HCT116 (cell line): ENCODE measurements around the gene GLRA2. TPM values are rescaled to one million over a fixed set of nuclear protein-coding genes. Genes with fewer than 3 reads are reported as not detected.

Experiments
- ATAC-seq: fragments of 200-7000 bp; cut with Tn5 transposase; 2 replicates; pipeline ENCODE4 v1.9.1; 2020; ENCODE audit warnings: mild to moderate bottlenecking, moderate library complexity
- BruUV-seq: library from RNA; stranded (reverse); fragments of 400-500 nt; replicated peaks from 2 replicates; lab custom pipeline; 2021; lab: Mats Ljungman, UMichigan
- CTCF ChIA-PET: fragments of 300-600 bp; sonication (Branson Sonifier 250); formaldehyde crosslinking; loops from one replicate; lab custom pipeline; 2021; ENCODE audit warnings: antibody characterized with exemption; lab: Charles Lee
- POLR2A ChIA-PET: fragments of 300-600, 350-600 bp; sonication (Branson Sonifier 250); formaldehyde crosslinking; loops from one replicate; lab custom pipeline; 2021; ENCODE audit warnings: antibody characterized with exemption; lab: Charles Lee
- RAD21 ChIA-PET, 2 experiments: fragments of 300-600 bp; sonication (Branson Sonifier 250); formaldehyde crosslinking; loops; one replicate each; lab custom pipeline; 2023; ENCODE audit warnings: low total read pairs in 2 of 2; ENCODE audit not compliant: uncharacterized antibody in 2 of 2, unreplicated experiment in 2 of 2, low non-redundant PET in 1 of 2; lab: Charles Lee
- DNase-seq: peaks from one replicate; pipeline ENCODE4 v3.0.0-alpha.2; 2010; ENCODE audit warnings: low read depth, low spot score
- H2AFZ ChIP-seq: fragments of 200-600 bp; shearing (Covaris generic), sonication (generic); 2 replicates; pipeline ENCODE4 v1.6.1; 2017; ENCODE audit warnings: low read depth, mixed run types, mixed read lengths, antibody characterized with exemption, low read length; ENCODE audit not compliant: poor library complexity, severe bottlenecking
- H3K27ac ChIP-seq: 2 replicates; pipeline ENCODE4 v1.5.1; 2012; ENCODE audit warnings: low read depth, low read length
- H3K27me3 ChIP-seq: fragments of 200-600 bp; sonication (generic); 2 replicates; pipeline ENCODE4 v1.6.1; 2016; ENCODE audit warnings: mixed run types, low read length, mixed read lengths; ENCODE audit not compliant: insufficient read depth
- H3K36me3 ChIP-seq, 2 experiments: fragments of 200-500 bp in 1 of 2; fragments of 200-600 bp in 1 of 2; sonication (Bioruptor generic) in 1 of 2; sonication (generic) in 1 of 2; 2 replicates each; pipeline versions ENCODE4 v1.5.1 to v1.6.1; 2014 to 2016; ENCODE audit warnings: low read length in 2 of 2, inconsistent platforms in 1 of 2, mixed read lengths in 1 of 2, mixed run types in 1 of 2; ENCODE audit not compliant: insufficient read depth in 2 of 2, control insufficient read depth in 1 of 2
- H3K4me1 ChIP-seq, 2 experiments: fragments of 200-600 bp in 1 of 2; sonication (generic) in 1 of 2; 2 replicates each; pipeline versions ENCODE4 v1.5.1 to v1.6.1; 2012 to 2017; ENCODE audit warnings: low read length in 2 of 2, inconsistent platforms in 1 of 2, mild to moderate bottlenecking in 1 of 2, mixed read lengths in 1 of 2, mixed run types in 1 of 2, moderate library complexity in 1 of 2; ENCODE audit not compliant: insufficient read depth in 2 of 2, control insufficient read depth in 1 of 2
- H3K4me2 ChIP-seq: fragments of 200-600 bp; sonication (generic); 2 replicates; pipeline ENCODE4 v1.6.1; 2017; ENCODE audit warnings: mixed run types, low read length, mixed read lengths
- H3K4me3 ChIP-seq, 2 experiments: fragments of 200-600 bp in 1 of 2; sonication (generic) in 1 of 2; replicated peaks in 1 of 2; 2 replicates each; pipeline ENCODE4 v1.5.1; 2011 to 2016; ENCODE audit warnings: low read length in 2 of 2, control low read depth in 1 of 2, low read depth in 1 of 2, mild to moderate bottlenecking in 1 of 2, mixed read lengths in 1 of 2, mixed run types in 1 of 2
- H3K79me2 ChIP-seq: fragments of 200-600 bp; sonication (generic); 2 replicates; pipeline ENCODE4 v1.6.1; 2017; ENCODE audit warnings: mild to moderate bottlenecking, mixed run types, low read length, moderate library complexity, mixed read lengths; ENCODE audit not compliant: insufficient read depth
- H3K9ac ChIP-seq: fragments of 200-600 bp; sonication (generic); 2 replicates; pipeline ENCODE4 v1.6.1; 2016; ENCODE audit warnings: low read length, mixed read lengths
- H3K9me2 ChIP-seq: fragments of 200-600 bp; sonication (generic), shearing (Covaris generic); 2 replicates; pipeline ENCODE4 v1.6.1; 2017; ENCODE audit warnings: mixed run types, mild to moderate bottlenecking, moderate library complexity; ENCODE audit not compliant: insufficient read depth
- H3K9me3 ChIP-seq, 2 experiments: fragments of 200-500 bp in 1 of 2; fragments of 200-600 bp in 1 of 2; sonication (Bioruptor generic) in 1 of 2; sonication (generic) in 1 of 2; 2 replicates each; pipeline ENCODE4 v1.6.1; 2014 to 2017; ENCODE audit warnings: low read length in 2 of 2, mixed read lengths in 2 of 2, inconsistent platforms in 1 of 2, low read depth in 1 of 2, mild to moderate bottlenecking in 1 of 2, mixed run types in 1 of 2, moderate library complexity in 1 of 2; ENCODE audit not compliant: control insufficient read depth in 1 of 2, insufficient read depth in 1 of 2
- H4K20me1 ChIP-seq: fragments of 200-600 bp; sonication (generic), shearing (Covaris generic); 2 replicates; pipeline ENCODE4 v1.6.1; 2017; ENCODE audit warnings: mixed run types, mild to moderate bottlenecking, moderate library complexity; ENCODE audit not compliant: insufficient read depth
- ATF3 ChIP-seq: IDR thresholded peaks from 2 replicates; pipeline ENCODE4 v1.6.1; 2012
- CEBPB ChIP-seq: IDR thresholded peaks from 2 replicates; pipeline ENCODE4 v1.6.1; 2012; ENCODE audit warnings: low read depth
- CTCF ChIP-seq, 3 experiments: fragments of 200-600 bp in 1 of 3; sonication (generic) in 1 of 3; IDR thresholded peaks in 2 of 3; conservative IDR thresholded peaks in 1 of 3; 2 replicates each; pipeline ENCODE4 v1.5.1; 2012 to 2017; ENCODE audit warnings: low read depth in 2 of 3, low read length in 2 of 3, antibody characterized with exemption in 1 of 3, borderline replicate concordance in 1 of 3, control low read depth in 1 of 3, mild to moderate bottlenecking in 1 of 3, mixed read lengths in 1 of 3, mixed run types in 1 of 3, moderate library complexity in 1 of 3; ENCODE audit not compliant: insufficient read depth in 1 of 3
- EGR1 ChIP-seq: IDR thresholded peaks from 2 replicates; pipeline ENCODE4 v1.6.1; 2012; ENCODE audit warnings: low read depth
- ELF1 ChIP-seq: IDR thresholded peaks from 2 replicates; pipeline ENCODE4 v1.6.1; 2012; ENCODE audit warnings: low read depth, borderline replicate concordance
- EZH2 ChIP-seq: fragments of 200-600 bp; sonication (generic); IDR thresholded peaks from 2 replicates; pipeline ENCODE4 v1.6.1; 2017; ENCODE audit warnings: antibody characterized with exemption, mixed run types
- EZH2phosphoT487 ChIP-seq: fragments of 200-600 bp; IDR thresholded peaks from 2 replicates; pipeline ENCODE4 v1.6.1; 2018; ENCODE audit warnings: antibody characterized with exemption, borderline replicate concordance
- FOSL1 ChIP-seq: IDR thresholded peaks from 2 replicates; pipeline ENCODE4 v1.6.1; 2012; ENCODE audit warnings: low read depth
- JUND ChIP-seq: IDR thresholded peaks from 2 replicates; pipeline ENCODE4 v1.6.1; 2012
- MAX ChIP-seq: IDR thresholded peaks from 2 replicates; pipeline ENCODE4 v1.6.1; 2012
- POLR2A ChIP-seq: IDR thresholded peaks from 2 replicates; pipeline ENCODE4 v1.7.0; 2011; ENCODE audit warnings: borderline replicate concordance; ENCODE audit not compliant: insufficient read depth, insufficient read length; ENCODE audit errors: extremely low read depth
- RAD21 ChIP-seq: IDR thresholded peaks from 2 replicates; pipeline ENCODE4 v1.6.1; 2012; ENCODE audit warnings: low read depth, mild to moderate bottlenecking
- REST ChIP-seq: IDR thresholded peaks from 2 replicates; pipeline ENCODE4 v1.6.1; 2012; ENCODE audit warnings: low read depth
- SIN3A ChIP-seq: IDR thresholded peaks from 2 replicates; pipeline ENCODE4 v1.6.1; 2012; ENCODE audit warnings: low read depth
- SP1 ChIP-seq: IDR thresholded peaks from 2 replicates; pipeline ENCODE4 v1.6.1; 2012; ENCODE audit warnings: low read depth
- SRF ChIP-seq: IDR thresholded peaks from 2 replicates; pipeline ENCODE4 v1.6.1; 2012; ENCODE audit warnings: low read depth
- ZBTB33 ChIP-seq: IDR thresholded peaks from 2 replicates; pipeline ENCODE4 v1.6.1; 2011; ENCODE audit warnings: mild to moderate bottlenecking, low read length, moderate library complexity; ENCODE audit not compliant: insufficient replicate concordance; ENCODE audit errors: extremely low read depth
- ZFX ChIP-seq: fragments of 450-650 bp; IDR thresholded peaks from 2 replicates; pipeline ENCODE4 v1.6.1; 2017
- ZNF274 ChIP-seq: fragments of 200-500 bp; sonication (Bioruptor generic); IDR thresholded peaks from 2 replicates; pipeline ENCODE4 v1.6.1; 2014; ENCODE audit warnings: mild to moderate bottlenecking, low read depth, low read length, inconsistent platforms
- intact Hi-C: fragments of 100-400 bp; cut with micrococcal nuclease; formaldehyde crosslinking; loops from 2 replicates; pipeline ENCODE4 v1.10.0; 2022
- total RNA-seq: library from RNA; stranded (reverse); gene quantifications from one replicate; pipeline ENCODE4 v1.2.1, GENCODE V29; 2021; ENCODE audit not compliant: unreplicated experiment

GLRA2 gene
- total RNA-seq, 1 experiment from 2014 or later = not detected

GRCh38 chrX:14702145-14702544 lies 172.8 kb downstream of the GLRA2 start:
- Histone ChIP-seq H3K4me3 (no peak overlapping the region), H3K4me1 (no peaks in the 10 kb centered on the region), H3K27me3 (no peaks in the 10 kb centered on the region), H3K9me3 (no peaks in the 10 kb centered on the region), H3K9ac (no peak overlapping the region), H3K79me2 (no peaks in the 10 kb centered on the region), H3K27ac (no peak overlapping the region), H2AFZ (no peak overlapping the region), H4K20me1 (no peaks in the 10 kb centered on the region), H3K36me3 (no peaks in the 10 kb centered on the region), H3K9me2 (no peaks in the 10 kb centered on the region), H3K4me2 (no peak overlapping the region)
- no TSS peak for BruUV-seq
- TF ChIP-seq FOSL1 = no peak
- TF ChIP-seq ELF1 = no peak
- no peak for TF ChIP-seq EZH2
- TF ChIP-seq ZNF274 = no peak
- TF ChIP-seq CEBPB = no peak
- no peak for TF ChIP-seq JUND
- TF ChIP-seq RAD21 = no peak
- TF ChIP-seq CTCF (IDR thresholded peaks at IDR 0.05 in 2 of 3, conservative IDR thresholded peaks at IDR 0.05 in 1 of 3; ENCODE audit: borderline replicate concordance in 1 of 3, insufficient read depth in 1 of 3, low read depth in 2 of 3, low read length in 2 of 3) = no peak
- no peak for TF ChIP-seq EGR1
- no peak for TF ChIP-seq SIN3A
- no peak for TF ChIP-seq SRF
- no peak for TF ChIP-seq ZBTB33
- TF ChIP-seq ZFX = no peak
- no peak for TF ChIP-seq SP1
- TF ChIP-seq MAX = no peak
- TF ChIP-seq EZH2phosphoT487 = no peak
- TF ChIP-seq POLR2A = no peak
- TF ChIP-seq REST = no peak
- TF ChIP-seq ATF3 = no peak
- POLR2A ChIA-PET = no interaction called here
- ATAC-seq (no peak), DNase-seq (no peak)
- CTCF ChIA-PET = no interaction called here
- RAD21 ChIA-PET = no interaction called here
- intact Hi-C loops = no loop called here
